HG03460 (cell line): ENCODE results near the gene CAB39L.

Experiments used
- ATAC-seq: cut with Tn5 transposase; IDR thresholded peaks from one replicate; pipeline ENCODE4 v1.9.1; 2021; ENCODE audit not compliant: unreplicated experiment

CAB39L gene

GRCh38 chr13:49443357-49443703, 534 bp downstream of the CAB39L start:
- ATAC-seq, result no peak

GRCh38 chr13:49441846-49442245, 2.0 kb downstream of the CAB39L start:
- ATAC-seq, result no peak

GRCh38 chr13:49441312-49441711, 2.6 kb downstream of the CAB39L start:
- no peak for ATAC-seq

GRCh38 chr13:49439609-49440008, 4.3 kb downstream of the CAB39L start:
- ATAC-seq, result no peak

- ATAC-seq, result no peak
Observed at GRCh38 chr13:49437705-49438104, 6.2 kb downstream of the CAB39L start.

GRCh38 chr13:49436890-49437289, 7.0 kb downstream of the CAB39L start:
- ATAC-seq, result no peak

GRCh38 chr13:49435992-49436391, 7.9 kb downstream of the CAB39L start:
- no peak for ATAC-seq

GRCh38 chr13:49429121-49429520, 14.7 kb downstream of the CAB39L start:
- no peak for ATAC-seq

GRCh38 chr13:49428041-49428763, 15.7 kb downstream of the CAB39L start:
- no peak for ATAC-seq

- no peak for ATAC-seq
Observed at GRCh38 chr13:49424011-49424560, 19.8 kb downstream of the CAB39L start.

GRCh38 chr13:49421391-49421790, 22.5 kb downstream of the CAB39L start:
- ATAC-seq, result peak; percentile 75

- no peak for ATAC-seq
Observed at GRCh38 chr13:49419276-49419675, 24.6 kb downstream of the CAB39L start.

GRCh38 chr13:49418206-49418605, 25.7 kb downstream of the CAB39L start:
- ATAC-seq, result no peak

GRCh38 chr13:49417161-49417560, 26.7 kb downstream of the CAB39L start:
- ATAC-seq, result no peak

GRCh38 chr13:49412749-49413148, 31.1 kb downstream of the CAB39L start:
- no peak for ATAC-seq

GRCh38 chr13:49411353-49411752, 32.5 kb downstream of the CAB39L start:
- no peak for ATAC-seq

GRCh38 chr13:49410477-49410876, 33.4 kb downstream of the CAB39L start:
- no peak for ATAC-seq

- no peak for ATAC-seq
Observed at GRCh38 chr13:49410006-49410405, 33.9 kb downstream of the CAB39L start.

GRCh38 chr13:49409008-49409407, 34.9 kb downstream of the CAB39L start:
- ATAC-seq, result no peak

- ATAC-seq, result no peak
Observed at GRCh38 chr13:49407936-49408335, 35.9 kb downstream of the CAB39L start.

- no peak for ATAC-seq
Observed at GRCh38 chr13:49407068-49407467, 36.8 kb downstream of the CAB39L start.

- no peak for ATAC-seq
Observed at GRCh38 chr13:49404703-49405020, 39.2 kb downstream of the CAB39L start.
